ENCODE results near the gene ARID5A.

ARID5A gene

DNA sequence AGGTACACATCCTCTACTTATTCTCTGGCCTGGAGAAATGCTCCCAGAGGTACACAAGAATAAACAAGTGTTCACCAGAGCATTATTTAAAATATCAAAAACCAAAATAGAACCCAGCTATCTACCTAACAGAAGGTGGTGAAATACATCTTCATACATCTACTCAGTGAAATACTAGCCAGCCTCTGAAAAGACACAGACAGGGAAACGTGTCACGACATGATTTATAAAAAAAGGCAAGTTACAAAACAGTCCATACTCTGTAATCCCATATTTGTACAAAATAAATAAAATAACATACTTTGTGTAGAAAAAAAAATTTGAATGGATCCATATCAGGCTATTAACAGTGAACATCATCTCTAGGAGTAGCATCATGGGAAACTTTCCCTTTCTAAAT is 63.4 kb downstream of the ARID5A start:
- H3K27me3 ChIP-seq (ENCODE audit: low read depth, low read length): no peaks in the 10 kb centered on the region
- no peak overlapping the region for H3K4me3 ChIP-seq (ENCODE audit: low read depth in 1 of 2, low read length in 2 of 2)
- no peaks in the 10 kb centered on the region for H3K4me1 ChIP-seq (ENCODE audit: control insufficient read depth in 1 of 2, insufficient read depth in 2 of 2, low read length in 2 of 2)
- H3K27ac ChIP-seq (ENCODE audit: low read length): no peak overlapping the region
- no peaks in the 10 kb centered on the region for H3K9me3 ChIP-seq (ENCODE audit: control insufficient read depth in 1 of 2, low read length in 2 of 2)
- peaks cover 83 to 87% of the 10 kb centered on the region in 2 donors for H3K36me3 ChIP-seq (ENCODE audit: control insufficient read depth in 1 of 2, insufficient read depth in 2 of 2, low read length in 2 of 2)

DNA sequence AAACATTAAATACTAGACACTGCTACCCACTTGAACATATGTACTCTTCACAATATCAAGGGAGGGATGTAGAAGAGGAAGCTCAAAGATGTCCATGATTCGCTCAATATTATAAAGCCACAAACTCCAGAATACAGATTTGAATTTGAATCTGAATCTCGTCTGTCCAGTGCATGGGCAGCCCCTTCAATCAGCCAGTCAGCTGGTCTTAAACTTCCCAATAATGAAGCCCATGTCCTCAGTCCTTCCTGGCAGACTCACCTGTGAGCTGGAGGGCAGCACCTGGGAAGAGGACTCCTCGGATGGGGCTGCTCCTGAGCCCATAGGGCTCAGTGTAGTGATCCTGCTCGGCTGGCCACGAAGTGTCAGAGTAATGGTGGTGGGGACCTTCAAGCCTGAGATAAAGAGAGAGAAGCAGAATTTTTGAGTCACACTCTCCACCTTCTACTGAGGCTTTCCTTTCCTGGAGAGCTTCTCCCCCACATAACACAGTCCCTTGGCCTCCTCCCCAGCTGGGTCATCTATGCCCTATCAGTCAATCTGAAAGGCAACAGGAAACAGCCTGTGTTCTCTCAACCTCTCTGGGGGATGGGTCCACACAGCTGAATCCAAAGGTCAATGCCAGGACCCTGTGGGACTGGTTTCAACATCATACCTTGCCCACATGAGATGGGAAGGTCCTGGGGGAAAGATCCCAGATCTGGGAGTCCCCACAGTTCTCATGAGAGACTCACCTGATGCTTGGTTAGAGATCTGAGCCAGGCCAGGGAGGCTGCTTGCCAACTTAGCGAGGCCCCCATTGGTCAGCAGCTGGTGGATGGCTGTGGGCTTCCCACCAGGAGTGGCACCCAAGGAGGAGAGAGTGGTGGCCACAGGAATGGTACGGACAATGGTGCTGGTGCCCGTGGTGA is 65.1 kb downstream of the ARID5A start:
- H3K27me3 ChIP-seq (ENCODE audit: low read depth, low read length): no peaks in the 10 kb centered on the region
- H3K4me3 ChIP-seq (ENCODE audit: low read depth in 1 of 2, low read length in 2 of 2): no peak overlapping the region
- H3K27ac ChIP-seq (ENCODE audit: low read length): no peak overlapping the region
- H3K4me1 ChIP-seq (ENCODE audit: control insufficient read depth in 1 of 2, insufficient read depth in 2 of 2, low read length in 2 of 2): no peaks in the 10 kb centered on the region
- H3K36me3 ChIP-seq (ENCODE audit: control insufficient read depth in 1 of 2, insufficient read depth in 2 of 2, low read length in 2 of 2): peaks cover 83 to 87% of the 10 kb centered on the region in 2 donors
- H3K9me3 ChIP-seq (ENCODE audit: control insufficient read depth in 1 of 2, low read length in 2 of 2): no peaks in the 10 kb centered on the region

Data from muscle layer of duodenum (tissue), 2 donors.